PFSK-1 (cell line): Measurements from ENCODE around the gene HYAL3.

Experiments used
- FOXP2 ChIP-seq: optimal IDR thresholded peaks from 2 replicates; pipeline ENCODE3; 2011; ENCODE audit warnings: borderline replicate concordance, control low read depth, inconsistent platforms; ENCODE audit not compliant: insufficient read depth; ENCODE audit errors: extremely low read length, extremely low read depth
- POLR2AphosphoS5 ChIP-seq: IDR thresholded peaks from 2 replicates; pipeline ENCODE4 v1.6.1; 2012; ENCODE audit warnings: low read depth, mild to moderate bottlenecking, control low read depth, low read length, moderate library complexity
- REST ChIP-seq, 2 experiments: IDR thresholded peaks; 2 replicates each; pipeline versions ENCODE4 v1.6.1 to v1.8.0; 2011 to 2012; ENCODE audit warnings: low read depth in 2 of 2, low read length in 2 of 2, control low read depth in 1 of 2, inconsistent platforms in 1 of 2, mild to moderate bottlenecking in 1 of 2, moderate library complexity in 1 of 2; ENCODE audit not compliant: insufficient read depth in 1 of 2
- SIN3A ChIP-seq: IDR thresholded peaks from 2 replicates; pipeline ENCODE4 v1.6.1; 2012; ENCODE audit warnings: mild to moderate bottlenecking, low read length, moderate library complexity, borderline replicate concordance; ENCODE audit not compliant: insufficient read depth
- TAF1 ChIP-seq: IDR thresholded peaks from 2 replicates; pipeline ENCODE4 v1.6.1; 2012; ENCODE audit warnings: low read length, control low read depth, borderline replicate concordance; ENCODE audit not compliant: insufficient read depth

The HYAL3 gene

GRCh38 chr3:50318163-50318562, 19.0 kb upstream of the HYAL3 start:
- TF ChIP-seq SIN3A (no peak), POLR2AphosphoS5 (no peak), REST (IDR thresholded peaks at IDR 0.05; ENCODE audit: insufficient read depth in 1 of 2, low read depth in 2 of 2, low read length in 2 of 2) (no peak), FOXP2 (no peak)

- TF ChIP-seq REST (IDR thresholded peaks at IDR 0.05; ENCODE audit: insufficient read depth in 1 of 2, low read depth in 2 of 2, low read length in 2 of 2) (no peak), POLR2AphosphoS5 (no peak), SIN3A (no peak), FOXP2 (no peak), TAF1 (no peak)
Observed at GRCh38 chr3:50317300-50317699, 18.1 kb upstream of the HYAL3 start.

GRCh38 chr3:50316657-50317242, 17.5 kb upstream of the HYAL3 start:
- TF ChIP-seq POLR2AphosphoS5 (no peak), TAF1 (no peak), SIN3A (no peak), REST (IDR thresholded peaks at IDR 0.05; ENCODE audit: insufficient read depth in 1 of 2, low read depth in 2 of 2, low read length in 2 of 2) (no peak), FOXP2 (no peak)

GRCh38 chr3:50314816-50315215, 15.6 kb upstream of the HYAL3 start:
- no peak for TF ChIP-seq TAF1
- TF ChIP-seq REST (IDR thresholded peaks at IDR 0.05; ENCODE audit: insufficient read depth in 1 of 2, low read depth in 2 of 2, low read length in 2 of 2) = no peak
- TF ChIP-seq SIN3A = no peak
- TF ChIP-seq POLR2AphosphoS5 = no peak
- no peak for TF ChIP-seq FOXP2

GRCh38 chr3:50314342-50314741, 15.1 kb upstream of the HYAL3 start:
- TF ChIP-seq REST (IDR thresholded peaks at IDR 0.05; ENCODE audit: insufficient read depth in 1 of 2, low read depth in 2 of 2, low read length in 2 of 2) (no peak), SIN3A (no peak), TAF1 (no peak), FOXP2 (no peak), POLR2AphosphoS5 (no peak)
